Prostate gland (tissue), 2 donors: Measurements from ENCODE around the gene SUSD1.

Experiments used
- POLR2A ChIP-seq: fragments of 450-650 bp; IDR thresholded peaks from one replicate; pipeline ENCODE4 v1.6.1; 2016; ENCODE audit warnings: antibody characterized with exemption, mild to moderate bottlenecking
- TF ChIP-seq, protein P1 (sequence below), 4 experiments: fragments of 200-600 bp in 2 of 4; fragments of 450-650 bp in 2 of 4; sonication (generic) in 2 of 4; IDR thresholded peaks; 1 replicate in 3 of 4; 2 replicates in 1 of 4; pipeline ENCODE4 v1.5.1; 2016 to 2019; ENCODE audit warnings: antibody characterized with exemption in 4 of 4, mild to moderate bottlenecking in 2 of 4, moderate library complexity in 2 of 4

- TF ChIP-seq, protein P1, sequence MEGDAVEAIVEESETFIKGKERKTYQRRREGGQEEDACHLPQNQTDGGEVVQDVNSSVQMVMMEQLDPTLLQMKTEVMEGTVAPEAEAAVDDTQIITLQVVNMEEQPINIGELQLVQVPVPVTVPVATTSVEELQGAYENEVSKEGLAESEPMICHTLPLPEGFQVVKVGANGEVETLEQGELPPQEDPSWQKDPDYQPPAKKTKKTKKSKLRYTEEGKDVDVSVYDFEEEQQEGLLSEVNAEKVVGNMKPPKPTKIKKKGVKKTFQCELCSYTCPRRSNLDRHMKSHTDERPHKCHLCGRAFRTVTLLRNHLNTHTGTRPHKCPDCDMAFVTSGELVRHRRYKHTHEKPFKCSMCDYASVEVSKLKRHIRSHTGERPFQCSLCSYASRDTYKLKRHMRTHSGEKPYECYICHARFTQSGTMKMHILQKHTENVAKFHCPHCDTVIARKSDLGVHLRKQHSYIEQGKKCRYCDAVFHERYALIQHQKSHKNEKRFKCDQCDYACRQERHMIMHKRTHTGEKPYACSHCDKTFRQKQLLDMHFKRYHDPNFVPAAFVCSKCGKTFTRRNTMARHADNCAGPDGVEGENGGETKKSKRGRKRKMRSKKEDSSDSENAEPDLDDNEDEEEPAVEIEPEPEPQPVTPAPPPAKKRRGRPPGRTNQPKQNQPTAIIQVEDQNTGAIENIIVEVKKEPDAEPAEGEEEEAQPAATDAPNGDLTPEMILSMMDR (IDR thresholded peaks at IDR 0.05) = no peak
- TF ChIP-seq POLR2A = no peak
Measured at GRCh38 chr9:112056996-112057395, 118.1 kb downstream of the SUSD1 start.
